ENCODE measurements around the gene SH3RF3. TPM values are rescaled to one million over a fixed set of nuclear protein-coding genes. Genes with fewer than 3 reads are reported as not detected.
A peak's percentile ranks its signal among the peaks of the same experiment; 100 is the strongest.
"Not testable (repeated sequence)": the region's sequence is repeated elsewhere in the genome, so short reads cannot be mapped to it uniquely, and the experiment has no call there.

Gene SH3RF3
- total RNA-seq, 1 donor from 2014 or later, result 6.3 TPM

DNA sequence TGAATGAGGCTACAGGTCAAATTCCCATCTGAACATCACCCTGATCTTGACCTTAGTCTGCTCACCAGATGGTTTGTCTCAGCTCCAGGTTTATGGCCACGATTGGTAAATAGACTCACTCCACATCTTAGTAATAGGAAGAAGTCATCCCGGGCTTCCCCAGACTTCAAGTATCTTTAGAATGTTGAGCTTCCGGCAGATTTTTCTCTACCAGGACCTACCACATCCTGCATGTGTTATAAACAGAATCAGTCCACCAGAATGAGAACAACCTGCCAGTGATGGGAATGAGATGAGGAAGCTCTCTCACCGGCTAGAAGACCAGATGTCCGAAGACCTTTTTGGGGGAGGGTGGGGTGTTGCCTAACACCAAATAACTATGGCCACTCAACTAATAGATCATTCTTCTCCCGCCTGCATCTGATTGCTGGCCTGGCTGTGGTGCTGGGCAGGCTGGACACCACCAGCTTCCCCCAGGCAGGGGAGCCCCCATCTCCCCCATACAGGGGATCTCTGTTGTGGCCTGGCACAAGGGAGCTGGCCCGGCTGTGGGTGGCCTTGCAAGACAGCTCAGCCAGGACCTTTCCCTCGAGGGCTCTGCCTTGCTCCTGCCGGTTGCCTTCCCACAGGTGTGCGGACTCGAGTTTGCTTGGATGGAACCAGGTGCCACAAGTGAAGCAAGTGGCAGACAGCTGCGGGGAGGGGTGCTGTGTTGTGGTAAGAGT is 88.5 kb downstream of the SH3RF3 start:
- DNase-seq (ENCODE audit: low read depth, low spot score), result peak; percentile 10

- DNase-seq (ENCODE audit: low read depth, low spot score), result no peak
Measured at GRCh38 chr2:109218087-109218791, 89.2 kb downstream of the SH3RF3 start.

DNA sequence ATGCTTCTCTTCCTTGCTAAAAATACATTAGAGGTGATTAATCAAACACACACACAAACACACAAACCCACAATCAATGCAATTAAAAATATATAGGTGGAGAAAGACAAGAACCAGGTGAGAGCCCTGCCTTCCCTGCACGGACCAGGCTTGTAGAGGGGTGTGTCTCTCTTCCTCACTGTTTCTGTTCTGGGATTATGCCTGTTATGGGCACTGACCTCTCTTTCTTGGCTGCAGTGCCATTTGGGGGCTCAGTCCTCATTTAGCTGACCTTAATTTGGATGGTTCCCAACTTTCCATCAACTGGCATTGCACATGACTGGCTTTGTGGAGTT is 89.8 kb downstream of the SH3RF3 start:
- no peak for DNase-seq (ENCODE audit: low read depth, low spot score)

DNA sequence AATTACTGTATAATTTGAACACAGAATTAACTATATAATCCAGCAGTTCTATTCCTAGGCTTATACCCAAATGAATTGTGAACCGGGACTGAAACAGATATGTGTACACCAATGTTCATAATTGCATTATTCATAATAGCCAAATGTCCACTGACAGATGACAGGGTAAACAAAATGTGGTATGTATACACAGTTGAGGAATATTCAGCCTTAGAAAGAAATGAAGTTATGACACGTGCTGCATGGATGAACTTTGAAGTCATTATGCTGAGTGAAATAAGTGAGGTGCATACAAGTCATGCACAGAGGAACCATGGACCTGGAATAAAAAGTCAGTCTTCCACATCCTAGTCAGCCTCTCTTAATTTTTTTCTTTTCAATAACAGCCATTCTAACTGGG is 91.9 kb downstream of the SH3RF3 start:
- no peak for DNase-seq (ENCODE audit: low read depth, low spot score)

- not testable (repeated sequence) for DNase-seq (ENCODE audit: low read depth, low spot score)
Measured at GRCh38 chr2:109221316-109221715, 92.3 kb downstream of the SH3RF3 start.

- DNase-seq (ENCODE audit: low read depth, low spot score), result no peak
Measured at GRCh38 chr2:109222422-109222821, 93.4 kb downstream of the SH3RF3 start.

GRCh38 chr2:109222825-109223471 is 93.9 kb downstream of the SH3RF3 start:
- no peak for DNase-seq (ENCODE audit: low read depth, low spot score)

GRCh38 chr2:109223490-109223889 is 94.5 kb downstream of the SH3RF3 start:
- DNase-seq (ENCODE audit: low read depth, low spot score), result no peak

DNA sequence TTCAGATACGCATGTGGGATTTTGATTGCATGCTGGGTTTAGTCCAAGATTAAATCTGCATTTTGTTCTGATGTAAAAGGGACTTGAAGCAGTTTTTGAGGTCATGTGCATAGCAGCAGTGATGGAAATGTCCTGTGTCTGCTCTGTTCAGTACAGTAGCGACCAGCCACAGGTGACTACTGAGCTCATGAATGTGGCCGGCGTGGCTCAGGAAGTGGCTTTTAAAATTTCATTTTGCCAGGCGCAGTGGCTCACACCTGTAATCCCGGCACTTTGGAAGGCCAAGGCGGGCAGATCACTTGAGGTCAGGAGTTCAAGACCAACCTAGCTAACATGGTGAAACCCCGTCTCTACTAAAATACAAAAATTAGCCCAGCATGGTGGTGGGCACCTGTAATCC is 95.3 kb downstream of the SH3RF3 start:
- not testable (repeated sequence) for DNase-seq (ENCODE audit: low read depth, low spot score)

- no peak for DNase-seq (ENCODE audit: low read depth, low spot score)
Measured at GRCh38 chr2:109225170-109225782, 96.3 kb downstream of the SH3RF3 start.

GRCh38 chr2:109226128-109226527 is 97.1 kb downstream of the SH3RF3 start:
- no peak for DNase-seq (ENCODE audit: low read depth, low spot score)

DNA sequence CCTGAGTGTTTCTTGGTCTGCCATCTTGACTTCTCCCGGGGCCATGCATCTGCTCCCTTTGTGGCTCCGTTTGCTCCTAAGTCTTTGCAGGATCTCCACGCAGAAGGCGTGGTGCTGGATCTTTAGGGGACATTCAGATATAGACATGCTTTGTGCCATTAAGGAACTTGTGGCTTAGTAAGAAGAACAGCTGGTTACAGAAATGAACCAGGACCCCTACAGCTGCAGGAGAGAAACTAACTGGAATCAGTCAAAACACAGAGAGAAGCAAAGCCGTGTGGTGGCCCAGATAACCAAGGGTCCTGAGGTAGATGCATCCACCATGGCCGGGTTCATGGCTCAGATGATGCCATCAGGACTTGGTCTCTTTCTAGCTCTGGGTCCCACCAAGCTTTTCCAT is 97.6 kb downstream of the SH3RF3 start:
- no peak for DNase-seq (ENCODE audit: low read depth, low spot score)

DNA sequence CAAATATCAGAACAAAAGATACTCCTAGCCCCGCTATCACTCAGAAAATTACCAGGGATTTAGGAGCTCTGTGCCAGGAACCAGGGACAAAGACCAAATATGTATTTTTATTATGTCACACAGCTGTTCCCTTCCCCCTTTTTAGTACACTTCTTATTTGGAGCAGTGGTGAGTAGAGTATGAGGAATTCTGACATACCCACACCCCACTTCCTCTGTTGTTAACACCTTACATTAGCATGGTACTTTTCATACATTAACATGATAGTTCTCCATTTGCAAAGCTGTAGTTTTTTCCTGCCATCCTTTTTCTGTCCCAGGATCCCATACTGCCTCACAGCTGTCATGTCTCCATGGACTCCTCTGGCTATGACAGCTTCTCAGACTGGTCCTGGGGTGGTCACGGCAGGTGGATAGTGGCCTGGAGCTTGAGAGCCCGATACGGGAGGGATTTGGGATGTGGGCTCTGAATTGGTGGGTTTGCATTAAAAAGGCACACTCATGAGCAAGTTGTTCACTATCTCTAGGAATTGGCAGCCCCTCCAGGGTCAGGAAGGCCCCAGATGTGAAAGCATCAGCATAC is 100.2 kb downstream of the SH3RF3 start:
- DNase-seq (ENCODE audit: low read depth, low spot score), result no peak

DNA sequence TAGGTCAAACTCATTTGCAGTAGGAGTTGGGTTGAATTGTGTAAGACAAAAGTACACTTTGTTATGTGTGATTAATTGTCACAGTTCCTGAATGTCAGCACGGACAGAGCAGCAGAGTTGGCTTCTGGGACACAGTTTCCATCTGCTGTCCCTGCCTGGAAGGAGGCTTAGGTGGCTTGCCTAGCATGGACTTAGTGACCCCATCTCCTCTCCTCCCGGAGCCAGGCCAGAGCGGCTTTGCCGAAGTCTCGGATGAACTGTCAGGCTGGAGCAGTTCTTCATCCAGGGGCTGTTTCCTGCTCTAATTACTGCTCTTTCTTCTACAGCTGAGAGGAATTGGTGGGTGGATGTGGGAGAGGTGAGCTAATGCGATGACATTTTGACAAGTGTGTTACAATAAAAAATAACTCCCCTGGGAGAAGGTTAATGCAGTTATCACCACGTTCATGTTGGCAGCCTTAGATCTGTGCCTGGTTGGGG is 102.0 kb downstream of the SH3RF3 start:
- DNase-seq (ENCODE audit: low read depth, low spot score), result no peak

- DNase-seq (ENCODE audit: low read depth, low spot score), result no peak
Measured at GRCh38 chr2:109231428-109231827, 102.4 kb downstream of the SH3RF3 start.

- no peak for DNase-seq (ENCODE audit: low read depth, low spot score)
Measured at GRCh38 chr2:109231996-109232705, 103.1 kb downstream of the SH3RF3 start.

- DNase-seq (ENCODE audit: low read depth, low spot score), result no peak
Measured at GRCh38 chr2:109232909-109233308, 103.9 kb downstream of the SH3RF3 start.

DNA sequence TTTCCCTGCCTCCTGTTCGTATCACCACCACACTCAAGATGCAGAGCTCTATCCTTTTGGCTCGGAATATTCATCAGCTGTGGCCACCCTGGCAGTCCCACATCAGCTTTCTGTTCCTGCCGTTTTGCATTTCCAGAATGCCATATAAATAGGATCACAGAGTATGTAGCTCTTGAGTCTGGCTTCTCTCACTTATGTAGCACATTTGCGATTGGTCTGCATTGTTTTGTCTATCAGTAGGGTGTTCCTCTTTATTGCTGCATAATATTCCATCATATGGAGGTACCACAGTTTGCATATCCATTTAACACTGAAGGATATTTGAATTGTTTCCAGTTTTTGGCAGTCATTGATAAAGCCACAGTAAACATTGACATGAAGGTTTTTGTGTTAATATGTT is 104.6 kb downstream of the SH3RF3 start:
- no peak for DNase-seq (ENCODE audit: low read depth, low spot score)

GRCh38 chr2:109234355-109234754 is 105.3 kb downstream of the SH3RF3 start:
- DNase-seq (ENCODE audit: low read depth, low spot score), result no peak

DNA sequence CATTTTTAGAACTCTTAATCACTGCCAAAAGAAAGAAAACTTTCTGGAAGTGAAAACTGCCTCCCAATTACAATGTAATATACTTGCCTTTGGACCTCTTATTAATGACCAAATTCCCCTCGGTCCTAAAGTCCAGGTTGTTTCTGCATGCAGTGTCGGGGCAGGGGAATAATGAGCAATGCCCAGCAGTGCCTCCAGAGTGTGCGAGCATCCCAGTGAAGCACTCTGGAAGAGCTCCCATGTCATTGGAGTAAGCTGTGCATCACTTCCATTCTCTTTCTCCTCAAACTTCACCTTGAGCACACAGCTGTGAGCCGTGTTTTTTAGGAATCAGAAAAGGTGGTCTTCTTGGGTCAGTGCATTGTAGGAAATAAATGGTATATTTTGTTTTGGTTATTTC is 107.1 kb downstream of the SH3RF3 start:
- no peak for DNase-seq (ENCODE audit: low read depth, low spot score)

GRCh38 chr2:109237792-109238191 is 108.8 kb downstream of the SH3RF3 start:
- DNase-seq (ENCODE audit: low read depth, low spot score), result no peak

Data from pulmonary artery endothelial cell (primary cell).